A673 (cell line): Measurements from ENCODE around the gene PRKCA.

Source experiments
- CTCF ChIP-seq: fragments of 300-800, 200-600 bp; sonication (generic); conservative IDR thresholded peaks from 2 replicates; pipeline ENCODE4 v1.5.1; 2017; ENCODE audit warnings: low read depth, mild to moderate bottlenecking, antibody characterized with exemption, low read length, moderate library complexity, mixed read lengths
- EZH2 ChIP-seq: fragments of 200-600 bp; sonication (generic); IDR thresholded peaks from 2 replicates; pipeline ENCODE4 v1.6.1; 2017; ENCODE audit warnings: borderline replicate concordance, low read depth, mild to moderate bottlenecking, mixed read lengths, antibody characterized with exemption, low read length; ENCODE audit not compliant: poor library complexity, severe bottlenecking

DNA sequence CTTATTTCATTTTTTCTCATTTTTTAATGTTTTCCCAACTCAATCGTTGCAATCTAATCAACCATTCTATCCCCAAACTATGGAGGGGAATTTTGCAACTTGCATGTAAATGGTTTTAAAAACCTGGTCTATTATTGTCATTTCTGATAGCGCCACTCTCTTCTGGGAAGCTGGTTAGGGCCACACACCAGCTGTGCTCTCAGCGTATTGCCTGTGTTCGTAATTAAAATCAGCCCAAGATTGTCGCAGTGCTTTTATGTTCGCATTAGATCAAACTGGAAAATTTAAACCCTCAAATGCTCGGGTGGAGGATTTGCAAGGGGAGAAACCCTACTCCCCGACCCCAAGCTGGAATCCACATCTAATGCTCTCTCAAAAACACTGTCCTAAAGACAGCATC, 409.0 kb downstream of the PRKCA start:
- no peak for TF ChIP-seq CTCF
- no peak for TF ChIP-seq EZH2
